ENCODE results near the gene PAPPA2. TPM values are rescaled to one million over a fixed set of nuclear protein-coding genes. Genes with fewer than 3 reads are reported as not detected.
"Not testable (repeated sequence)": the region's sequence is repeated elsewhere in the genome, so short reads cannot be mapped to it uniquely, and the experiment has no call there.

Gene PAPPA2
- 2.8 TPM for total RNA-seq

DNA sequence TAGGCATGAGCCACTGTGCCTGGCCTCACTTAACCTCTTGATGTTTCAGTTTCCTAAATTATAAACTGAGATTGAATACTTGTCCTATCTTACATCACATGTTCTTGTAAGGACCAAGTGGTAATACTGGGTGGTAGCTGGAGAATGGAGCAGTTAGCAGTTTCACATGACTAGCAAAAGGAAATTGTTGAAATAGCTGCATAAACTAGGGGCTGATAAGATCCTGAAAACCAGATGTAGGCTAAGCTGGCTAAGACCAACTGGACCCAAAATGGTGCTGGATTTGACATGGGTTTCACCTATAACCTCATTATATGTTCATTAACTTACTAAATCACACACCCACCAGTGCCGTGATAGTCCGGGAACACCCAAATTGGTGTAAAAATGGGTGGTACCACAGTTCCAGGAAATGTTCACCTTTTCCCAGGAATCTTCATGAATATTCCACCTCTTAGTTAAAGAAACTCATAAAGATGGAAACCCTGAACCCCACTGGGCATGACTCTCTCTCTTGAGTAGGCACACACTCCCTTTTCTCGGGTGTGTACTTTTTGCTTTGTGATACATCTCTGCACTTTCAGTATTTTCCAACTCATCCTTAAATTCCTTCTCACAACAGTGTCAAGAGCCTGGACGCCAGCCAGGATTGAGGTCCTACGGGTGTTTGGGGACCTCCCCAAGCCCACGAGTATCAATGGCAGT, at the start of gene PAPPA2:
Gene PAPPA2 (plus strand): TSS at position 502 of the 705 bp plus-strand sequence. CDS start 93,148 bp downstream, outside the sequence.
- DNase-seq: no peak

DNA sequence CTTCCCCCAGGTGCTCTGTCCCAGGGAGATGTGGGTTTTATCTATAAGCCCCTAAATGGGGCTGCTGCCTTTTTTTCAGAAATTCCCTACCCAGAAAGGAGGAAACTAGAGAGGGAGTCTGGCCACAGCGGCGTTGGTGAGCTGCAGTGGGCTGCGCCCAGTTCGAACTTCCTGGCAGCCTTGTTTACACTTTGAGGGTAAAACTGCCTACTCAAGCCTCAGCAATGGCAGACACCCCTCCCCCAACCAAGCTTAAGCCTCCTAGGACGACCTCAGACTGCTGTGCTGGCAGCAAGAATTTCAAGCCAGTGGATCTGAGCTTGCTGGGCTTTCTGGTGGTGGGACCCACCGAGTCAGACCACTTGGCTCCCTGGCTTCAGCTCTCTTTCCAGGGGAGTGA, 46.2 kb upstream of the PAPPA2 start:
- DNase-seq: no peak

- DNase-seq: not testable (repeated sequence)
Measured at GRCh38 chr1:176419608-176420007, 43.4 kb upstream of the PAPPA2 start.

DNA sequence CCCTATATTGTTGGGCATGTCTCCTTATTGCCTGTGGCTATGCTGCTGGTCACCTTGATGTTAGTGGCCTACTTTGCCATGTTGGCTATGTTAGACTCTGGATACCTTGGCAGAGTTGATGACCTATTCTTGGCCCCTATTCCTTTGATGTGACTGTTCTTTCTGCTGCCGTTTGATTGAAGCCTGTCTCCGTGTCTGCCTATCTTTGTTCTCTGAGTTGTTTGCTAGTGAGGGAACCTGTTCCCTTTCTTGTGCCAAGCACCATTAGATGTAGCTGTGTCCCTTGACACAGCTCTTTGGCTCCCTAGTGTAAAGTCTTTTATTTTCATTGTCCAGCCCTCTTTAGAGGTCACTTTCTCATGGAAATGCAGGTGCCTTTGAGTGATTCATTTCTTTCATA, 28.7 kb upstream of the PAPPA2 start:
- DNase-seq: no peak

DNA sequence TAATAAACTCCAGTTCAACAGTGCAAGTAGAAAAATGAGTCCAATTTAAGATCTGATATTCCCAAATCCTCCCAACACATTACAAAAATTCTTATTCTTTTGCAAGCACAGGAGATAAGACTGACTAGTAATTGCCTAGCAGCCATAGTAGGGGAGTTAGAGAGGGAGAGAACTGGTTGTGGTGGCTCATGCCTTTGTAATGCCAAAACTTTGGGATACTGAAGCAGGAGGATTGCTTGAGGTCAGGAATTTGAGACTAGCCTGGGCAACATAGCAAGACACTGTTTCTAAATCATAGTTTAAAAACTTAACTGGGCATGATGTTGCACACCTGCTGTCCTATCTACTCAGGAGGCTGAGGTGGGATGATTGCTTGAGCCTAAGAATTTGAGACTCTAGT, 26.7 kb upstream of the PAPPA2 start:
- no peak for DNase-seq

GRCh38 chr1:176440176-176440575, 22.8 kb upstream of the PAPPA2 start:
- no peak for DNase-seq

- DNase-seq: no peak
Measured at GRCh38 chr1:176444286-176444685, 18.7 kb upstream of the PAPPA2 start.

DNA sequence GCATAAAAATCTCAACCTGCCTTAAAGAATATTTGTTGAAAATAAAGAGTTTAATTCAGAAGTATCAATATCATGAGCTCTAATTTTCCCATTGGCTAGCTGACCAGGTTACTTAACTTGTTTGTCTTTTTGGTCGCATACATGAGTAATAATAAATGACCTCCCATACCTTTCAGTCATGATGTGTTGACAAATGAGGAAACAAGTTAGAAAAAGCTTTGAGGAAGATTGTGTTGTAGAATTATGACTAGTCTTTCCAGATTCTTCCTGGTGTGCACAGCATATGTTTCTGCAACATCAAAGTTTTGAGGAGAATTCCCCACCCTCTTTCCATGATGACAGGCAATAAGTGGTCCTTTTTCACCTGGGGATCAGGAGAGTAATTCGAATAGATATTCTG, 17.6 kb upstream of the PAPPA2 start:
- no peak for DNase-seq

DNA sequence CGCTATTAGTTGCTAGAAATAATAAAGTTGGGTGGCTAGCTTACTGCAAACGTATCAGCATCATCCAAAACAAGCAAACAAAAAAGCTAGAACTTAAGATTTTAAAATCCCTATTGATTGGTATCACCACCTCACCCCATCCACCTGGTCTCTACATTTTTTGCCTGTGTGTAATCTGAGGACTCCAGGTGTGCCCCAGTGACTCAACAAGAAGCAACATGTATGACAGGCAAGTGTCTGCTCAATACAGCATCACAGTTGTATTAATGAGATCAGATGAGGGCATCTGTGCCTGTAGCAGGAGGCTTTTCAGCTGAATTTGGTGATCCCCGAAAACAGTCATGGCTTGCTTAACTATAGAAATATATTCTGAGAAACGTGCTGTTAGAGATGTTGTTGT, 14.6 kb upstream of the PAPPA2 start:
- DNase-seq: no peak

- no peak for DNase-seq
Measured at GRCh38 chr1:176450526-176450925, 12.4 kb upstream of the PAPPA2 start.

DNA sequence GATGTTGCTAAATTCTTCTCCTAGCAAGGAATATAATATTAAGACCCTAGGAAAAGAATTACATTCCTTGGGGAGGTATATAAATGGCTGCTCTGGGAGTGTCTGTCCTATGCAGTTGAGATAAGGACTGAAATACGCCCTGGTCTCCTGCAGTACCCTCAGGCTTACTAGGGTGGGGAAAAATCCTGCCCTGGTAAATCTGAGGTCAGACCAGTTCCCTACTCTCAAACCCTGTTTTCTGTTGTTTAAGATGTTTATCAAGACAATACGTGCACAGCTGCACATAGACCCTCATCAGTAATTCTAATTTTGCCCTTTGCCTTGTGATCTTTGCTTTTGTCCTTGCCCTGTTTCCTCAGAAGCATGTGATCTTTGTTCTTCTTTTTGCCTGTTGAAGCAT, 11.2 kb upstream of the PAPPA2 start:
- DNase-seq: not testable (repeated sequence)

DNA sequence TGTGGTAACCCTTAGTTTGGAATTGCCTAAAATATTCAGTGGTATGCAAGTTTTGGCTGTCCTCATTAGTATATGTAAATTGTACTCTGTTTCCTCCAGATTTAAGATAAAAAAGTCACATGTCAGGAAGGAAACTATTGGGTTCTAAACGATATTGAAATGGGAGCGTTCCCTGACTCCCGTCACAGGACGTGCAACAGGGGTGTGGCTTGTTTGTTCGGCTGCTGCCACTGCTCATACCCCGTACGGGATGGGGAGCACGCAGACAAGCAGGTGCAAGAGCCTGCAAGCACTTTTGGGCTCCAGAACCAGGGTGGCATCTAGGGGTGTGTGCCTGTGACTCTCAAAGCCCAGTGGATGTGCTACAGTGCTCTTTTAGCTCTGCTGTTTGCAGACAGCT, 6.2 kb upstream of the PAPPA2 start:
- DNase-seq: no peak

- DNase-seq: no peak
Measured at GRCh38 chr1:176460544-176461336, 2.2 kb upstream of the PAPPA2 start.

DNA sequence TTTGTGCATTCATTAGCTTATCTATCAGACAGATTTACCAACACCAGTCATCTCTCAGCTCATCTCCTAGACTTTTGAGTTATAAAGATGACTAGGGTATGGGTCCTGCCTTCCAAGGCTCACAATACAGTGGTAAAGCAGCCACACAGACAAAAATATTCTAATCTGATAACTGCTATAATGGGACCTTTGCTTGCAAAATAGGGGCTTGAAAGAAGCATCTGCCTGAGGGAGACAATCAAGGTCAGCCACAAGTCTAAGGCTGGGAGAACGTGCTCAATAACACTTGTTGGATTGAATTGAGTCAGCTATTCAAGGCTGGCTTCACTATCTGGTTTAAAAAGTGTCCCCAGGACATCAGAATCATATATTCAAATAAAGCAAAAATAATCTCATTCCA, 1.4 kb upstream of the PAPPA2 start:
- DNase-seq: no peak

DNA sequence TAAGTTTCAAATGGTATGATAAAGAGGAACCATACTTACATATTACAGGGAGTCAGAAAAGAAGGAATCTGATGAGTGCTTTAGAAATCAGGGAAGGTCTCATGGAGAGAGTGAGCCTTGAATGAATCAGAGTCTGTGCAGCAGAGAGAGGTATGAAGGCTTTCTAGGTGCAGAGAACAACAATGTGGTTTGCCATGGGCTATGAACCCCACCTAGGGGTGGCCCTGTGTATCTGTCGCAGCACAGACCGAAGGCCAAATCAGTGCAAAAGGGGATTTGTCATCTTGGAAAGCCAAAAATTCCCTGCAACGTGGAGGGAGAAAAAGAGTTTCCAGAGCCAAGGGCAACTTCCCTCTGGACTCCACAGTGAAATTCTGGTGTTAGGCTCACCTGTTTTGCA, 3.5 kb downstream of the PAPPA2 start:
- no peak for DNase-seq

GRCh38 chr1:176469450-176470010, 6.6 kb downstream of the PAPPA2 start:
- DNase-seq: no peak

GRCh38 chr1:176471338-176472121, 8.6 kb downstream of the PAPPA2 start:
- no peak for DNase-seq

- DNase-seq: no peak
Measured at GRCh38 chr1:176479971-176480370, 17.0 kb downstream of the PAPPA2 start.

GRCh38 chr1:176480750-176481149, 17.8 kb downstream of the PAPPA2 start:
- DNase-seq: no peak

DNA sequence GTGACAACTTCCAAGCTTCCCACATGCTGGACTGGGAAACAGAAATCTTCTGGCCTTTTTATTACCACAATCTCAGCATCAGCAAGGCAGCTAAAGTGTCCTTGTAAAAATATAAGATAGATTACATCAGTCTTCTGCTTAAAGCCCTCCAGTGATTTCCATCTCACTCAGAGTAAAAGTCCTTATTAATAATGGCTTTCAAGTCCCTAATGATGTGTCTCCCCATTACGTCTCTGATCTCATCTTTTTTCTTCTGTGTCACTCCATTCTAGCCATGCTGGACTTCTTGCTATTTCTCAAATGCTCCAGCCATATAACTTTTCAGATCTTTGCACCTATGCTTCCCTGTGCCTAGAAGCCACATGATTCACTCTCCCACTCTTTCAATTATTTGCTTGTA, 22.1 kb downstream of the PAPPA2 start:
- DNase-seq: no peak

GRCh38 chr1:176494436-176494835, 31.5 kb downstream of the PAPPA2 start:
- DNase-seq: no peak

DNA sequence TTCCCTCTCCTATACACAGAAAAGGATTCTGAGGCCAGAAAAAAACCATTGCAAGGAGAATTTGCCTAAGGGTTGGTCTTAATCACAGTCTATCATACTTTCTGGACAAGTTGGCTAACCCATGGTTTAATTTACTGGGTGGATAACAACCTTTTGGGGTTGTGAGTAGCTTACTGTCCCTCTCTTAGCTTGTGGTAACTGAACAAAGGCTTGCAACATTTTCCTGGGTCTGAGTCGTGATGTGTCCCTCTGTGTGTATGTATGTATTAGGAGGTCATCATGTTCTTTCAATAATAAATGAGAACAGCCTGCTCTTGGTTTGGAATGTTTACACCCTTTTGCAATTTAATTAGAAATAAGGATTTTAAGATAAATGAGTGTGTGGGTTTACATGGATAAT, 36.7 kb downstream of the PAPPA2 start:
- no peak for DNase-seq

GRCh38 chr1:176501599-176501998, 38.6 kb downstream of the PAPPA2 start:
- no peak for DNase-seq
